ENCODE measurements around the gene RAB6B.

Gene RAB6B

GRCh38 chr3:133881492-133881891 lies 14.2 kb downstream of the RAB6B start:
- no peak for DNase-seq (ENCODE audit: low read depth, low spot score)

GRCh38 chr3:133880886-133881455 lies 14.7 kb downstream of the RAB6B start:
- no peak for DNase-seq (ENCODE audit: low read depth, low spot score)

- no peak for DNase-seq (ENCODE audit: low read depth, low spot score)
These were observed 15.4 kb downstream of the RAB6B start for GRCh38 chr3:133880287-133880686.

GRCh38 chr3:133878518-133878917 lies 17.2 kb downstream of the RAB6B start:
- DNase-seq (ENCODE audit: low read depth, low spot score), result no peak

GRCh38 chr3:133877221-133877620 lies 18.5 kb downstream of the RAB6B start:
- no peak for DNase-seq (ENCODE audit: low read depth, low spot score)

- no peak for DNase-seq (ENCODE audit: low read depth, low spot score)
These were observed 20.8 kb downstream of the RAB6B start for GRCh38 chr3:133874761-133875438.

- no peak for DNase-seq (ENCODE audit: low read depth, low spot score)
These were observed 21.3 kb downstream of the RAB6B start for GRCh38 chr3:133874344-133874743.

- DNase-seq (ENCODE audit: low read depth, low spot score), result no peak
These were observed 22.9 kb downstream of the RAB6B start for GRCh38 chr3:133872781-133873180.

GRCh38 chr3:133872161-133872560 lies 23.5 kb downstream of the RAB6B start:
- DNase-seq (ENCODE audit: low read depth, low spot score), result no peak

- no peak for DNase-seq (ENCODE audit: low read depth, low spot score)
These were observed 24.2 kb downstream of the RAB6B start for GRCh38 chr3:133871368-133872090.

- no peak for DNase-seq (ENCODE audit: low read depth, low spot score)
These were observed 24.9 kb downstream of the RAB6B start for GRCh38 chr3:133870822-133871221.

- DNase-seq (ENCODE audit: low read depth, low spot score), result no peak
These were observed 26.1 kb downstream of the RAB6B start for GRCh38 chr3:133869586-133869985.

- no peak for DNase-seq (ENCODE audit: low read depth, low spot score)
These were observed 26.8 kb downstream of the RAB6B start for GRCh38 chr3:133868758-133869475.

- no peak for DNase-seq (ENCODE audit: low read depth, low spot score)
These were observed 27.5 kb downstream of the RAB6B start for GRCh38 chr3:133868186-133868585.

- no peak for DNase-seq (ENCODE audit: low read depth, low spot score)
These were observed 29.5 kb downstream of the RAB6B start for GRCh38 chr3:133866141-133866540.

- no peak for DNase-seq (ENCODE audit: low read depth, low spot score)
These were observed 30.4 kb downstream of the RAB6B start for GRCh38 chr3:133865136-133865855.

GRCh38 chr3:133864616-133865015 lies 31.1 kb downstream of the RAB6B start:
- no peak for DNase-seq (ENCODE audit: low read depth, low spot score)

- DNase-seq (ENCODE audit: low read depth, low spot score), result no peak
These were observed 31.8 kb downstream of the RAB6B start for GRCh38 chr3:133863911-133864310.

- DNase-seq (ENCODE audit: low read depth, low spot score), result no peak
These were observed 33.5 kb downstream of the RAB6B start for GRCh38 chr3:133862161-133862560.

GRCh38 chr3:133860519-133860918 lies 35.2 kb downstream of the RAB6B start:
- DNase-seq (ENCODE audit: low read depth, low spot score), result no peak

- DNase-seq (ENCODE audit: low read depth, low spot score), result no peak
These were observed 36.1 kb downstream of the RAB6B start for GRCh38 chr3:133859381-133860234.
